GM12878 (cell line): Measurements from ENCODE around the gene SEMA3D. TPM values are rescaled to one million over a fixed set of nuclear protein-coding genes. Genes with fewer than 3 reads are reported as not detected.

ENCODE experiments used
- ATAC-seq: fragments of 200-7000 bp; cut with Tn5 transposase; 3 replicates; pipeline ENCODE4 v1.9.1; 2020; ENCODE audit warnings: mild to moderate bottlenecking, moderate library complexity
- BruUV-seq: library from RNA; stranded (reverse); fragments of 400-500 nt; replicated peaks from 2 replicates; lab custom pipeline; 2021; lab: Mats Ljungman, UMichigan
- CTCF ChIA-PET: fragments of 300-600 bp; sonication (Branson Sonifier 250); formaldehyde crosslinking; extraction: SDS; loops from one replicate; lab custom pipeline; 2021; ENCODE audit warnings: inconsistent platforms; lab: Yijun Ruan, JAX
- POLR2A ChIA-PET: fragments of 350-600 bp; formaldehyde crosslinking; extraction: SDS; loops from one replicate; lab custom pipeline; 2021; ENCODE audit warnings: inconsistent platforms; lab: Charles Lee
- RAD21 ChIA-PET: fragments of 300-600 bp; sonication (Branson Sonifier 250); formaldehyde crosslinking; loops from one replicate; lab custom pipeline; 2023; ENCODE audit warnings: antibody characterized with exemption; ENCODE audit not compliant: unreplicated experiment; lab: Charles Lee
- SMC1A ChIA-PET: fragments of 300-600 bp; sonication (Branson Sonifier 250); formaldehyde crosslinking; loops from one replicate; lab custom pipeline; 2023; ENCODE audit not compliant: unreplicated experiment, uncharacterized antibody; lab: Charles Lee
- DNase-seq: peaks from one replicate; pipeline ENCODE4 v3.0.0-alpha.2; 2011; ENCODE audit warnings: low read depth, low spot score
- FAIRE-seq: peaks from 3 replicates; lab custom pipeline; 2011; peaks lifted over from hg19 to GRCh38; lab: Jason Lieb, UNC
- H2AFZ ChIP-seq: 2 replicates; pipeline ENCODE4 v1.6.0; 2011; ENCODE audit warnings: low read depth, low read length, control low read depth; ENCODE audit not compliant: control insufficient read depth
- H3K27ac ChIP-seq: 2 replicates; pipeline ENCODE4 v1.5.1; 2011; ENCODE audit warnings: control low read depth; ENCODE audit not compliant: control insufficient read depth, insufficient read depth
- H3K27me3 ChIP-seq, 2 experiments: replicated peaks in 1 of 2; 2 replicates each; pipeline versions ENCODE4 v1.6.0 to v1.6.1; 2011; ENCODE audit warnings: low read length in 1 of 2; ENCODE audit not compliant: control insufficient read depth in 2 of 2, insufficient read depth in 2 of 2
- H3K36me3 ChIP-seq, 2 experiments: 2 replicates each; pipeline ENCODE4 v1.5.1; 2011; ENCODE audit warnings: low read length in 1 of 2; ENCODE audit not compliant: control insufficient read depth in 2 of 2, insufficient read depth in 2 of 2
- H3K4me1 ChIP-seq: 2 replicates; pipeline ENCODE4 v1.6.1; 2011; ENCODE audit warnings: mild to moderate bottlenecking, low read length, moderate library complexity, mixed read lengths; ENCODE audit not compliant: control insufficient read depth, insufficient read depth
- H3K4me2 ChIP-seq: 2 replicates; pipeline ENCODE4 v1.6.0; 2011; ENCODE audit warnings: control low read depth; ENCODE audit not compliant: control insufficient read depth, insufficient read depth
- H3K4me3 ChIP-seq: fragments of 200-600 bp; sonication (generic); 2 replicates; pipeline ENCODE4 v1.5.1; 2016
- H3K79me2 ChIP-seq: 2 replicates; pipeline ENCODE4 v1.6.0; 2011; ENCODE audit warnings: low read length; ENCODE audit not compliant: control insufficient read depth, insufficient read depth
- H3K9ac ChIP-seq: 2 replicates; pipeline ENCODE4 v1.8.0; 2011; ENCODE audit warnings: low read length, control low read depth, mixed read lengths; ENCODE audit not compliant: control insufficient read depth, insufficient read depth
- H3K9me3 ChIP-seq: replicated peaks from 3 replicates; pipeline ENCODE4 v1.5.1; 2011; ENCODE audit warnings: mild to moderate bottlenecking, low read length; ENCODE audit not compliant: control insufficient read depth, insufficient read depth
- H4K20me1 ChIP-seq: 2 replicates; pipeline ENCODE4 v1.6.0; 2011; ENCODE audit not compliant: control insufficient read depth, insufficient read depth
- ATF2 ChIP-seq: IDR thresholded peaks from 2 replicates; pipeline ENCODE4 v1.6.1; 2012; ENCODE audit warnings: low read length, inconsistent platforms
- DPF2 ChIP-seq: fragments of 450-650 bp; IDR thresholded peaks from 2 replicates; pipeline ENCODE4 v1.6.1; 2017; ENCODE audit warnings: mild to moderate bottlenecking
- ELK1 ChIP-seq: IDR thresholded peaks from 2 replicates; pipeline ENCODE4 v1.6.1; 2012; ENCODE audit warnings: low read depth, low read length, improper control_type of control experiment
- GATAD2B ChIP-seq: fragments of 450-650 bp; conservative IDR thresholded peaks from 2 replicates; pipeline ENCODE4 v1.6.1; 2017; ENCODE audit warnings: low read depth, mild to moderate bottlenecking, moderate library complexity
- RB1 ChIP-seq: fragments of 450-650 bp; formaldehyde crosslinking; IDR thresholded peaks from 2 replicates; pipeline ENCODE4 v1.6.1; 2017; ENCODE audit warnings: mild to moderate bottlenecking, borderline replicate concordance
- ZBTB11 ChIP-seq: fragments of 450-650 bp; formaldehyde crosslinking; IDR thresholded peaks from 2 replicates; pipeline ENCODE4 v1.5.0; 2022; ENCODE audit warnings: mild to moderate bottlenecking, missing genetic modification characterization
- ZNF622 ChIP-seq: fragments of 450-650 bp; IDR thresholded peaks from 2 replicates; pipeline ENCODE4 v1.6.1; 2017; ENCODE audit warnings: mild to moderate bottlenecking, inconsistent platforms
- WGBS: methylation state at CpG from one replicate; pipeline ENCODE4 v1.1.6; 2016; ENCODE audit warnings: low lambda C conversion rate; ENCODE audit not compliant: insufficient replicate concordance, insufficient coverage; ENCODE audit errors: missing lambda C conversion rate; 5-methylcytosine and 5-hydroxymethylcytosine counted together
- in situ Hi-C: fragments of 300-500 bp; cut with MboI; formaldehyde crosslinking; loops from 9 replicates; pipeline ENCODE4 v1.14.3; 2018; ENCODE audit warnings: mixed read lengths
- intact Hi-C: fragments of 100-400 bp; cut with micrococcal nuclease; formaldehyde crosslinking; loops from one replicate; pipeline ENCODE4 v1.14.2; 2022; ENCODE audit not compliant: unreplicated experiment
- polyA plus RNA-seq, 11 experiments: library from polyadenylated mRNA; depleted of rRNA in 4 of 11; unstranded in 6 of 11; stranded (reverse) in 5 of 11; fragments of >200 nt; fragmentation: Nextera tagmentation in 4 of 11; fragmentation: Illumina TruSeq in 1 of 11; extraction: Ambion mirVana in 4 of 11; extraction: Trizol in 1 of 11; gene quantifications; 1 replicate in 1 of 11; 2 replicates in 10 of 11; pipeline versions ENCODE4 v1.2.1 to v1.2.3, GENCODE V29; 2011 to 2016; ENCODE audit warnings: inconsistent platforms in 2 of 11, missing spikeins in 2 of 11, low read depth in 1 of 11
- total RNA-seq, 4 experiments: library from RNA; depleted of rRNA in 3 of 4; stranded (reverse); fragments of >200 nt in 3 of 4; fragmentation: Illumina TruSeq in 1 of 4; extraction: Trizol in 1 of 4; gene quantifications; 2 replicates each; pipeline versions ENCODE4 v1.2.1 to v1.2.3, GENCODE V29; 2013 to 2021

SEMA3D gene
- total and polyA plus RNA-seq, 10 of the 15 experiments (the other 5 are each of a cell fraction or from before 2014, with no cell fraction given) = 0.04 TPM; not detected in 9

- Histone ChIP-seq H3K79me2 (no peaks in the 10 kb centered on the region), H3K4me2 (no peak overlapping the region), H3K4me3 (no peak overlapping the region), H3K9ac (no peak overlapping the region), H3K27me3 (no peaks in the 10 kb centered on the region), H3K9me3 (no peaks in the 10 kb centered on the region), H4K20me1 (no peaks in the 10 kb centered on the region), H3K4me1 (no peaks in the 10 kb centered on the region), H2AFZ (no peak overlapping the region), H3K27ac (no peak overlapping the region), H3K36me3 (no peaks in the 10 kb centered on the region)
- ChIA-PET CTCF (no interaction called here), RAD21 (no interaction called here), SMC1A (no interaction called here), POLR2A (no interaction called here)
- 57% methylated on average over 2 of the region's 2 CpGs for WGBS
- no peak for TF ChIP-seq RB1
- no peak for TF ChIP-seq ZNF622
- TF ChIP-seq GATAD2B = no peak
- no peak for TF ChIP-seq ZBTB11 (CRISPR knock-in tag)
- TF ChIP-seq ATF2 = no peak
- TF ChIP-seq ELK1 = no peak
- no peak for TF ChIP-seq DPF2
- DNase-seq (no peak), FAIRE-seq (no peak), ATAC-seq (no peak)
- in situ Hi-C loops = no loop called here
- no TSS peak for BruUV-seq
- intact Hi-C loops = no loop called here
These were observed 91.5 kb downstream of the SEMA3D start for GRCh38 chr7:85095366-85095765.
